Smooth muscle cell of the brain vasculature (primary cell): ENCODE measurements around the gene HIPK2.
"Not testable (repeated sequence)": the region's sequence is repeated elsewhere in the genome, so short reads cannot be mapped to it uniquely, and the experiment has no call there.

Experiments
- DNase-seq: peaks from one replicate; pipeline ENCODE4 v3.0.0-alpha.2; 2012; ENCODE audit warnings: low read depth, low spot score

The HIPK2 gene

DNA sequence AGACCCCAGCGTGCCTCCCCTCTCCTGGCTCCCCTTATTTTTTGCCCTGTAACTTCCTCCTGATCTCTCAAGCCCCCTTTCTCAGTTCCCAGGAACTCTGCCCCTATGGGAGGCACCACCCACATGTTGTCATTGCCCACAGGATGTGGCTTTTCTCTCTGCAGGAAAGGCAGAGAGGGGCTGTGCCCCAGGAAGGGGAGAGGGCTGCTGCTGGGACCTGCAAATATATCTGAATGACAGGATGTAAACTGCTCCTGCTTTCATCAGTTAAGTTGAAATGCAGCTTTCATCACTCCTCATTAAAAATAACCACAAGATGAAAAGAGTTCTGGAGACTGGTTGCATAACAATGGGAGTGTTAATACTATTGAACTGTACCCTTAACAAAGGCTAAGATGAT, 151.0 kb downstream of the HIPK2 start:
- no peak for DNase-seq

DNA sequence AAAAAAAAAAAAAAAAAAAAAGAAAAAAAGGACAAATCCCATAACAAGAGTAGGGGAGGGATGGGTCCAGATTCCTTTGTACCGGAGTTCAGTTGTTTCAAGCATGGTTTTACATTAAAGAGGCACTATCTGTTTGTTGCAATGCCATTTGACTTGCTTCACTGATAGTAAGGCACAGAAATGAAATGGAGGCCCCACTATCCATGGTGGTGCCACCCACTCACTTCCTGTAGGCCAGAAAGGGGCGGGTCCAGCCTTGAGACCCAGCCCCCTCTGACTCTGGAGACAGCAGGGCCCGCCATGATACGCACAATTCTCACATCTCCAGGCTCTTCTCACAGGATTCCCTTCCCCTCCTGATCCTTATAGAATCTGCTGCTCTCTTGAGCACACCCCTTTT, 154.3 kb downstream of the HIPK2 start:
- no peak for DNase-seq

- no peak for DNase-seq
Measured at GRCh38 chr7:139620676-139621344, 157.0 kb downstream of the HIPK2 start.

DNA sequence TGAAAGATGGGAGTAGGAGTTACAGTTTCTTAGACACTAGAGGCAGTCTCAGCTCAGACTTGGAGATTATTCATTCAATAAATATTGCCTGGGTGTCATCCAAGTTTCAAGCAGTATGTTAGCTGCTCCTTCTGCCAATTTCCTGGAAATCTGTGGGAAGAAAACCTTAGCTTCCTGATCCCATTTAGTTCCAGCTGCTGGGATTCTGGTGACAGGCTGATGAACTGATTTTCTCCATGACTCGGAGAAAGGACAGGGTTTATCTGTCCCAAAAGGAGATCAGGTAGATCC, 158.5 kb downstream of the HIPK2 start:
- no peak for DNase-seq

DNA sequence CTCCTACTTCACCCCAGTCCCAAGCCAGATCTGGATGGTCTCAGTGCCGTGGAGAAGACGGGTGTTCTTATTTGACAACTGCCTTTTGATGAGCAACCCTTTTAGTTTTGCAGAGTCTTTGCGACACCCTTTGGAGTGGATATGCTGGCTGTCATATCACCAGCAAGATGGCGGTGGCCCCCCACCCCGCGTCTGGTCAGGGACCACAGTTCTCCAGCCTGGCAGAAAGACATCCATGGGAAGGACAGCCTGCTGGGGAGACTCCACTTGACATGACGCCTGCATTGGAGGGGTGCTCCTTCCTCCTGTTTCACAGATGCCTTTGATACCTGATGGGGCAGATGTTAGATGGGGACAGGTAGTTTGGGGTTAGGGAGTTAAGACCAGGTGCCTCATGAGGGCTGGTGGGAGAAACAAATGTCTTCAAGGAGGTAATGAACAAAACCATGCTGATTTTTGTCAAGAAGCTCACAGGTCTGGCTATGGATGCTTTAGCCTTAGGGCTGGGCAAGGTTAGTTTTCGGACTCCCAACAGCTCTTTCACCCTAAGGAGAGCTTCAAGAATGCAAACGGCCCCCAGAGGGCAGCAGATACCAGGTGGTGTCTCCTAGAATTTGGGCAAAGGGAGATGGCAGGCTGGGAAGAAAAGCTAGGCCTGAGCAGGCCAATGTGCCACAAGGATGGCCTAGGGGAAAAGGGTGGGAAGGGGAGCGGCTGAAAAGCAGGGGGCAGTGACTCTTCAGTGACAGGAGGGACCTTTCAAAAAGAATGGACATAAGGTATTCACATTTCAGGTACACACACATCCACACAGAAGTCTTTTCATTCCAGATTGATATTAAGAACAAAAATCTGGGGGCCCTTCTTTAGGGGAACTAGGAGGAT, 159.1 kb downstream of the HIPK2 start:
- DNase-seq = no peak

DNA sequence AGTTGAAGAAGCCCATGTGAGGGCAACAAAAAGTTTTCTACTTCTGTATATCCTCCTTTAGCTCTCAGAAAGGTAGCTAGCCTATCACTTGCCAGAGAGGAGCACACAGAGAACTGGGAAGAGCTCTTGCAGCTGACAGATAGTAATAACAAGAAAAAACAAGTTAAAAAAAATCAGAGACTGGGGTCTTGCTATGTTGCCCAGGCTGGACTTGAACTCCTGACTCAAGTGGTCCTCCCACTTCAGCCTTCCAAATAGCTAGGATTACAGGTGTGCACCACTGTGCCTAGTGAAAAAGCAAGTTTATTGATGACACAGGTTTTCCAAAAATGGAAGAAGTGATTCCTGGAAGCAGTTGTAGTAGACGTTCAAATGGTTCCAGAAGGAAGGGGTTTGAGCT, 160.7 kb downstream of the HIPK2 start:
- no peak for DNase-seq

GRCh38 chr7:139614886-139615285, 162.9 kb downstream of the HIPK2 start:
- DNase-seq = no peak

DNA sequence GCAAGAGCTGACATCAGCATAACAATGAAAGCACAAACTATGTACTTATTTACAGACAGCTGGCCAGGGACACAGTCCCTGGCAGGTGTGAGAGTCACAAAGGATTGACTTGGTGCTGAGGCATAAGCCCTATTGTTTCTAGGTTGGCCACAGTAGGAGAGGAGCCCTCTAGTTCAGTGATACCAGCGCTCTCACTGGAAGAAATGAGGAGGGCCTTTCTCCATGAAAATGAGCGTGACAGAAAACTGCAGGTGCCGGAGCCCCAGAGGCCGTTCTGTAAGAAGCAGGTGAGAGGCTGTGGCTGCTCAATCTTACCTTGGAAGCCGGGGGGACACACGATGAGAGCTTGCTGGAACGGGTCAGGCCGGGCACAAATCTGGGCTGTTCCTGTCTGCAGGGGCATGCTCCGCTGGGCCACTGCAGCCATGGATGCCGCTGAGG, 163.8 kb downstream of the HIPK2 start:
- DNase-seq = no peak

DNA sequence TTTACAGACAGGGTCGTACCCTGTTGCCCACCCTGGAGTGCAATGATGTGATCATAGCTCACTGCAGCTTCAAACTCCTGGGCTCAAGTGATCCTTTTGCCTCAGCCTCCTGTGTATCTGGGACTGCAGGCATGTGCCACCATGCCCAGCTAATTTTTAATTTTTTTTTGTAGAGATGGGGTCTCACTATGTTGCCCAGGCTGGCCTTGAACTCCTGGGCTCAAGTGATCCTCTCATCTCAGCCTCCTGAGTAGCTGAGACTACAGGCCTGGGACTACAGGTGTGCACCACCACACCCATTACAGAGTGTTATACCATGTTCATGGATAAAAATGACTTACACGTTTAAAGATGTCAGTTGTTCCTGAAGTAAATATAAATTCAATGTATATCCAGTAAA, 166.2 kb downstream of the HIPK2 start:
- DNase-seq = not testable (repeated sequence)

GRCh38 chr7:139610595-139610994, 167.2 kb downstream of the HIPK2 start:
- no peak for DNase-seq

DNA sequence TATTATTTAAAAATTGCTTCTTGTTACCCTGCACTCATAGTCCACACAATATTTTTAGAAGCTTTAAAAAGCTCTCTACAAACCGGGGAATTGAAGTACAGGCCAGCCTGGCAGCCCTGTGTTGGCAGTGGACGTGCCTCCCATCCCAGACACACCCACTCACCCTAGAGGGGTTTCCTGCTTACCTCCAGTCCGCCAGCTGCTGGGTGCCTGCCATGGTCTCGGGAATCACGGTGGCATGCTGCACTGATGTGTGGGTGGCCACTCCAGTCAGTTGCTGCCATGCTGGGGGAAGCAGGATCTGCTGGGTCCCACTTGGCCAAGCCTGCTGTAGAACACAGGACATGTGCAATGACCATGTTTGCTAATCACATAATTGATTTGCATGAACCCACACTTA, 173.9 kb downstream of the HIPK2 start:
- DNase-seq = no peak

DNA sequence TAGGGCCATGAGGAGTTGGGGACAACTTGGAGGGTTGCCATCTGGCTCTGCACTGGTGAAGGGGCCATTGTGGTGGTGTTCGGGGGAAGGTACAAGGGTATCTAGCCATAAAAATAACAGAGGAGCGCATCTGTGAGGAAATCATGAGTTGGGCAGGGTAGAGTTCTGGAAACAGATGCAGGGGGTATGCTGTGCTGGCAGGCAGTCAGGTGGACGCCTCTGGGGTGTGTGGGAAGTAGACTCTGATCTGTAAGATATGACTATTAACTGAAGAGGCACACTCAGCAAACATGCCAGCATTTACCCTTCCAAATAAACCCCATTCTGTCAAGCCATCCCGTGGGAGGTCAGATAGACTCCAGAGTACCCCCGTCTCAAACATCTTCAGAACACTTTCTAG, 174.5 kb downstream of the HIPK2 start:
- DNase-seq = no peak

DNA sequence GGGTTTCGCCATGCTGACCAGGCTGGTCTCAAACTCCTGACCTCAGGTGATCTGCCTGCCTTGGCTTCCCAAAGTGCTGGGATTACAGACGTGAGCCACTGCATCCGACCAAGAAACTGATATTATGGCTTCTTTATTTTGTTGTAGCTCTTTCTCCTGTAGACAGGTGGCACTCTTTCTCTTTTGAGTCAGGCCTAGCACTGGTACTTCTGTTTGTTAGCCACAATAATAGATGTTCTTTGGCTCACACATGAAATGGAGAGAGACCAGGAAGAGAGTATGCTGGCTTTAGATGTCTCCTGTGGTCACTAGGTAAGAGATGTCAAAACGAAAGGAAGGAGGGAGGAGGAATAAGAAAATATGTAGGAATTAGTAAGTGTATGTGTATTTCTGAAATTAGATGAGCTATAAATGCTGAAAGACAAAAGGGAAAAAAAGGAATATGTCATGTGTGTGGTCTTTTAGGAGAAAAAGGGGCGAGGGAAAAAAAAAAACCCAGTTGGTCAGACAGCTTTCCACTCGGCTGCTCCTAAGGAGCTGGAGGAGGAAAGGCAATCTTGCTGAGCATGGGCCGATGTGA, 175.6 kb downstream of the HIPK2 start:
- no peak for DNase-seq

GRCh38 chr7:139601176-139601575, 176.6 kb downstream of the HIPK2 start:
- DNase-seq = no peak

DNA sequence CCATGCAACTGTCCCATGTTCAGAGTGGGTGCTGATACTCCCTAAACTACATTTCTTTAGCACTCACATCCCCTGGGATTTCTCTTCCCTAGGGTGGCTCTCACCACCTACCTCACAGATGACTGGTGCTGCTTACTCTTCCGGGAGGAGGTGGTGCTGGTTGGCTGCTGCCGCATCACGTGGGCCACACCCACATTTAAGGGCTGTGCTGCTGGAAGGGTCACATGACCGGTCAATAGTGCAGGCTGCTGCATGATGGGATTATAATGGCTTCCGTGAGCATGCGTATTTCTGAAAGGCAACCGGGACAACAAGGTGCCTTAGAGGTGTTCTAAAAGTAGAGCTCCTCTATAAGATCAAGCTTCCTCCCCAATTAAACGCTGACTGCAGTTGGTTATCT, 177.5 kb downstream of the HIPK2 start:
- DNase-seq = no peak

DNA sequence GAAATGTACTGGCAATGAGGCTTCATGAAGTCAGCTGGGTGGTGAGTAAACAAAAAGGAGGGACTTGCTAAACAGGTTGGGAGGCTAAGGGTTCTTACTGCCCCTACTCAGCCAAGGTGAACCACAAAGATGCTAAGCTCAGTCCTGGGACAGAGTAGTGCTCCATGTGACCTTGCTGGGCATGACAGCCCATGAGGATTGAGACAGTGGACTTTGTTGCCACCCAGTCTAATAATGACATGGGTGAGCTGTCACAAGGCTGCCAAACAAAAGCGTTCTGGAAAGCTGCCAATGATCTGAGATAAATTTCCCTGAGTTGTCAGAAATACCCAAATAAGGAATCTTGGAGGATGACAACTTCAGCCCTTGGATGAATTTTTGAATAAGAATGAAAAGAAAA, 179.2 kb downstream of the HIPK2 start:
- no peak for DNase-seq

- no peak for DNase-seq
Measured at GRCh38 chr7:139597028-139597427, 180.8 kb downstream of the HIPK2 start.

- DNase-seq = no peak
Measured at GRCh38 chr7:139596626-139597025, 181.2 kb downstream of the HIPK2 start.

- DNase-seq = no peak
Measured at GRCh38 chr7:139595806-139596205, 182.0 kb downstream of the HIPK2 start.

DNA sequence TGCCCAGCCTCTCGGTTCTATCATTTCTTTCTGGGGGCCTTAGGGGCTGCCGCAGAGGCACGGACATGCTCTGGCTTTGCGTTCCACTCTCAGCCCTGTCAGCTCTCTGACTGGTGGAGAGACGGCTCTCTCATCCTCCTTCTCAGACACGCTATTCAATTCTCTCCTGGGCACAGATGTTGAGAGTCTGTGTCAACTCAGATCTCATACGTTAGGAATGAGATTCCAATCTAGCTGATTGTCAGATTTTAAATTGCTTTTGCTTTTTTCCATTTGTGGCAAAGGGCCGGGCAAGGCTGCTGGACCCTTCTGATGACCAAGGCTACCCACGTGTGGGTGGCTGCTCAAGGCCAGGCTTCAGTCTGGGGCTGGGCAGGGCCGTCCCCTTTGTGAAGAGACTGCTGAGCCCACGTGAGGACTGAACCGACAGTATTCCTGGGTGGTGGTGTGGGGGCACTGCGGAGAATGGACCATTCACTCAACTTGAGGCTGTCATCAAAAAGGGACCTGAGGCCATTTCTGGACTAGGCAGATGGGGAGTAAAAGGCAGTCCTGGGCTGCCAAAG, 182.8 kb downstream of the HIPK2 start:
- no peak for DNase-seq

DNA sequence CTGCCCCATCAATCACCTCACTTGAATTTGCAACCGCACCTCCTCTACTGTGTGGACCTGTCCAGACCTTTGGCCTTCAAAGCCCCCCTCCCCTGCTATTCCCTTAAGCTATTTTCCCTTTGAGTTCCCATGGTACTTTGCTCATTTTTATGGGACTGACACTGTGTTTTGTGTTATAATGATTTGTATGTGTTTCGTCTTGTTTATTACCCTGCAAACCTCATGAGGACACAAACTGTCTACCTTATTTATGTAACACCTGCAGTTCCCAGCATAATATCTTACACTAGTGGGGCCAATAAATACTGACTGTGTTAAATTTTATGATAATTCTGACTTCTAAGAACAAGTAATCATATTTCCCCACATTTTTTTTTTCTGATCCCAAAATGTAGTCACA, 183.7 kb downstream of the HIPK2 start:
- DNase-seq = no peak

DNA sequence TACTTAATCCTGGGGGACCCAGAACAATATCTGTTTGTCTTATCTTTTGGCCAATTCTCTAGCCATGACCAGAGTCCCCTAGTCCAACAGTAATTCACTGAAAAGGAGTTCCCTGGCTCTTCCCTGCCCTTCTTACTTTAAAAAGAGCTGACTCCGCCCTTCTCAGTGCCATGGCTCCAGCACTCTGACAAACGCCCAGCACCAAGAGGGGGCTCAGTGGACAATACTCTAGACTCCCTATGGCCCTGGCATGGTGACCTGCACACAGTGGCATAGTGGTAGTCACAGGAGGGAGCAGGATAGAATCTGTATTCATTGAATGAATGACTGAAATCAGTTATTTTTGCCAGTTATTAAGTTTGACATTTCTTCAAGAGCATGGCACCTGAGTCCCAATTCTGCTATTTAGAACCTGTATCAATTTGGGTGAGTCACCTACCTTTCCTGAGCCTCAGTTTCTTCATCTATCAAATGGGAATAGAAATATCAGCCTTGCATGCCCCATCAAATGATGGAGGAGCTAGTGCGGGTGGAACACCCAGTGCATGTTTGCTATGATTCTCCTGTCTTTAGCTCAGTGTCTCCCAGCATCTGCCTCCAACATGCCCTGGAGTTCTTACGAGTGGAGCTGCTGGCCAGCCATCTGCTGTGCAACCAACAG, 184.9 kb downstream of the HIPK2 start:
- DNase-seq = no peak
